ENCODE measurements around the gene GTSE1. TPM values are rescaled to one million over a fixed set of nuclear protein-coding genes. Genes with fewer than 3 reads are reported as not detected.
A peak's percentile ranks its signal among the peaks of the same experiment; 100 is the strongest.
"Not testable (repeated sequence)": the region's sequence is repeated elsewhere in the genome, so short reads cannot be mapped to it uniquely, and the experiment has no call there.

The GTSE1 gene
- total RNA-seq, 1 experiment from 2014 or later: 33.2 TPM

DNA sequence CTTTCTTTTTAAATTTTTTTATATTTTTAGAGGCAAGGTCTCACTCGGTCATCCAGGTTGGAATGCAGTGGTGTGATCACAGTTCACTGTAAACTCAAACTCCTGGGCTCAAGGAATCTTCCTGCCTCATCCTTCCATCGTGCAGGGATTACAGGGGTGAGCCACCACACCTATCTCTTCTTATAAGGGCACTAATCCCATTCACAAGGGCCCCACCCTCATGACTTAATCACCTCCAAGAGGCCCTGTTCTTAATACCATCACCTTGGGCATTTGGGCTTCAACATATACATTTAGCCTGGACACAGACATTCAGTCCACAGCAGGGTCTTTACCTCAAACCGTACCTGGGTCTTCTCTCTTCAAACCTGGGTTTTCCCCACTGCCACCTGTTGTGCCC is 4.5 kb upstream of the GTSE1 start:
- no peak for DNase-seq (ENCODE audit: low read depth)

DNA sequence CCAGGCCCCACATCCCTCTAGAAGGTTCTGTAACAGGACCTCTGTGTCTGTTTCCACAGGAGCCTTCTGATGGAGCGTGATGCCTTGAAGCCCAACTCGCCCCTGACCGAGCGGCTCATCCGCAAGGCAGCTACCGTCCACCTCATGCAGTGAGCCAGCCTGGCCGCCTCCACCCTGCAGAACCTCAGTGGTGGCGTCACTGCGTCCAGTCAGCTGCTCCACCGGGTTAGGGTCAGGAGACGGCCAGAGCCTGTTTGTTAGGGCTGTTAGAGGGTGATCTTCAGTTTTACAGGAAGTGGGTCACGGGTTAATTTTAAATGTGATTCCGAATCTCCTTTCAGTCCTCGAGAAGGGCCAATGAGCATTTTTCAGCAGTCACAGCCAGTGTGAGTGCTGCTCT is 3.9 kb upstream of the GTSE1 start:
- no peak for DNase-seq (ENCODE audit: low read depth)

DNA sequence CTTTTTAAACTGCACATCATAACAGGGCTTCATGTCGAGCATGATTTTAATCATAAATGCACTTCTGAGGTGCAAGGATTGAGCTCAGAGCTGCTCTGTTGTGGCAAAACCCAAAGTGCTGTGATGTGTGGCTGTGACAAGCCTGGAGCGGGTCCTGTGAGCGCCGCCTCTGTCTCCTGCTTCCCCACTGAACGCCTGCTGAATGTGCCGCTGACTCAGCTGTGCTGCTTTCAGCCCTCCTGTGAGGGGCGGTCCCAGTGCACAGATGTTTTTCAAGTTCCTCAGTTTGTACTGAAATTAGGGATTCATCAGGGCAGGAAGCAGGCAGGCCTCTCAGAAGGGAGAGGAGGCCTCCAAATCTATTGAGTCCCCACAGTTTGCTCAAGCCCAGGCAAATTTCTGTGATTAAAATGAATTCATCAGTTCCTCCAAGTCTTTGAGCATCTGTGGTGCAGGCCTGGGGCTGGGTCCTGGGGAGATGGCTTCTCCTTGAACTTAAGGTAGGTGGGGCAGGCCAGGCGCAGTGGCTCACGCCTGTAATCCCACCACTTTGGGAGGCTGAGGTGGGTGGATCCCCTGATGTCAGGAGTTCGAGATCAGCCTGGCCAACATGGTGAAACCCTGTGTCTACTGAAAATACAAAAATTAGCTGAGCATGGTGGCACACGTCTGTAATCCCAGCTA is 3.0 kb upstream of the GTSE1 start:
- no peak for DNase-seq (ENCODE audit: low read depth)

DNA sequence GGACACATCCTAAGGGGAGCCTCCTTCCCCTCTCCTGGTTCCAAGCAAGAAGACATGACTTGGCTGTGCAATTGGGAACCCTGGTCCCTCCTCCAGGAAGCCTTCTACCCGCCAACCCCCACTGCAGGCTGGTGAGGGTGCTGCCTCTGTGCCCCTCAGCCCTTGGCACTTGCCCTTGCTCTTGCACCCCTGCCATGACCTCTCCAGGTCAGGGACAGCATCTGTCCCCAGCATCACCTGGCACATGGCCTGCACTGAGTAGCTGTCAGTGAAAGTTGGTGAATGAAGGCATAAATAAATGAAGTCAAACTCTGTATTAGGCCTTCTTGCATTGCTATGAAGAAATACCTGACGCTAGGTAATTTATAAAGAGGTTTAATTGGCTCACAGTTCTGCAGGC is 1.9 kb upstream of the GTSE1 start:
- no peak for DNase-seq (ENCODE audit: low read depth)

DNA sequence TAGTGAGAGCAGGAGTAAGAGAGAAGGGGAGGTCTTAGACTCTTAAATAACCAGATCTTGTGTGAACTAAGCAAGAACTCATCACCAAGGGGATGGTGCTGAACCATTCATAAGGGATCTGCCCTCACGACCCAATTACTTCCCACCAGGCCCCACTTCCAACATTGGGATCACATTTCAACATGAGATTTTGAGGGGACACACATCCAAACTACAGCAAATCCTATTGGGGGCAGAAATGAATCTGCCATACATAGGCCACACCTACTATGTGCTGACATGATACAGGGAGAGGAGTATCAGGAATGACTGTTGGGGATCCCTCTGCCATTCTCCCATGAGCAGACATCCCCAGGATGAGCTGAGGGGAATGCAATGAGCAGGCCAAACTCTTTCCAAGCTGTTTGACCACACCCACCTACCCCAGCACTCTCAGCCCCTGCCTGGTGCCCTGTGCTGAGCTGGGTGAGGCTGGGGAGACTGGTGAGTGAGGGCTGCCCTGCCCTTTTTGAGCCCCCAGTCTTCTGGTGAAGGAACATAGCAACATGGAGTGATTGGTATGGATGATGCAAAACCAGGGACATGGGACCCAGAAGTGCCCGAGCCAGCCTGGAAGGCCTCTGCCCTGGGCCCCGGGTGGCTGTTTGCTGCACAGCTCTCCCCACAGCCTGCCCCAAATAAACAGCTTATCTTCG is 1.2 kb upstream of the GTSE1 start:
- DNase-seq (ENCODE audit: low read depth): no peak

DNA sequence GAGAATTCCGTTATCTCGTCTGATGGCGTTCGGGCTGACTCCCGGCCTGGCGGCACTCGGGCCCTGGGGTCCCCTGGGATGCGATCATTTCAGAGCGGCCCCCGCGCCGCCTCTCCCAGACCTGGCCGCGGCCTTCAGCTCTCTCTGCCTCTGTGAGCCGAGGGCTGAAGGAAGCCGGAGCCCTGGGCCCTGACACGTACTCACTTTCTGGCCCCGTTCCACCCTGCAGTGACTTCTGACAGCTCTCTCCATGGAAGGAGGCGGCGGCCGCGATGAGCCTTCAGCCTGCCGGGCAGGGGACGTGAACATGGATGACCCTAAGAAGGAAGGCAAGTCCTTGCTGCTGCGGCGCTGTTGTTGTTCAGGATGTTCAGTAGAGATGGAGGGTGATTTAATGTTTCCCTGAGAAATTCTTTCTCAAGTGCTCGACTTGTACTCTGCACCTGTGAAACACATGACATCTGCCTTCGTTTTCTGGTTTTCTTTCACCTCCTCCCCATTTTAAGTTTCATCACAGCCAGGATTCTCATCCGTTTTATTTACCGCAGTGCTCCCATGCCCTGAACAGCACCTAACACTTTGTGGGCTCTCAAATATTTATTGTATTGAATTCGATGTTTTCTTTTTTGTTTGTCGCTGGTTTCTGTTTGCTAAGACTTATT is 612 bp downstream of the GTSE1 start:
- peak; percentile 42 for DNase-seq (ENCODE audit: low read depth)

DNA sequence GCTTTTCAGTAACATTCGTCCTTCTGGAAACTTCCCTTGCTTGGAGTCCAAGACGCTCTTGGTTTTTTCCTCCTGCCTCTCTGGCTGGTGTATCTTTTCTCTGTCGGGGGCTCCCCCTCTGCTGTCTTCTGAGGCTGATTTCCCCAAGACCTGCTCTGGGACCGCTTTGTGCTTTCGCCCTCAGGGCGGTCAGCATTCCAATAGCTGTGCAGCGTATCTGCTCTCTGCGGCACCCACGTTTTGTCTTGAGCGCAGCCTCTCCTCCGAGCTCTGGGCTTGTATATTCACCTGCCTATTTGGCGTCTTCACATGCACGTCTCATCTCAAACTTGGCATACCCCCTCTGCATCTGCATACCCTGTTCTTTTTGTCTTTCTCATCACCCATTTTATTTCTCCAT is 2.4 kb downstream of the GTSE1 start:
- no peak for DNase-seq (ENCODE audit: low read depth)

DNA sequence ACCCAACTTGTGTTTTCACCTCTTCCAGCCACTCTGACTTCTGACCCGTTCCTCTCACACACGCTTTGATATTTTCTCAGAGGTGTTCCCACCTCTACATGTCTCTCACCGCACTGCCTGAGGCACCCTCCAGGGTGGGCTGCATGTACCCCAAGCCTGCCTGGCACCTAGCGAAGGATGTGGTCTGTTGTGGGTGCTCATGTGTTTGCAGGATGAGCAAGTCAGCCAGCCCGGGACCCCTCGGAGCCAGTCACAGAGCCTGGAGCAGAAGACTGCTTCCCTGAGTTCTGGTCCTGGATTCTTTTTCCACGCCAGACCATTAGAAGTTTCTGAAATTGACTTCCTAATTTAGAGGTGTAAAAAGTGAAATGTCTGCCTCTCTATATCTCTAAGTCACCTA is 3.8 kb downstream of the GTSE1 start:
- no peak for DNase-seq (ENCODE audit: low read depth)

DNA sequence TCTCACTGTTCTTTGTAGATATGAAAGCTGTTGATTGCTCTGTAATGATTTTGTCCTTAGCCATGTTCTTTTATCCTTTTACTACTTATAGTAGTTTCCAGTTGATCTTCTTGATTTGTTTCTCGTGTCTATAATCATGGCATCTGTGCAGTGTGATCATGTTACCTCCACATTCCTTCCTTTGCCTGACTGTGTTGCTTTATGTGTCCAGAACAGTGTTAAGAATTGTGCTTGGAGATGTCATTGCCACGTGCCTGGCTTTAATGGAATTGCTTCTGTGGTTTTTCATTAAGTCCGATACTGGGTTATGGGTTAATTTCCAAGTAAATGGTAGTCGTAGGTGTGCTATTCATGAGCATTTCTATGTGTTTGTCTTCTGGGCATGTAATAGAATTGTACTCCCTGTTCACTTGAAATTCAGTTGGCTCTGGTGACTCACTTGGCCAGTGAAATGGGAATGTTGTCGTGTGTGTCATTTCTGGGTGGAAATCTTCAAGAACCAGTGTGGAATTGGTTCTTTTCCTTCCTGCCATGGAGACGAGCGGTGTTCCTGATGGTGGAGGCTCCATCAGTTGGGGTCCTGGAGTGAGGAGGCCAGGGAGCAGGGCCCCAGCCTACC is 6.8 kb downstream of the GTSE1 start:
- DNase-seq (ENCODE audit: low read depth): peak; percentile 20

DNA sequence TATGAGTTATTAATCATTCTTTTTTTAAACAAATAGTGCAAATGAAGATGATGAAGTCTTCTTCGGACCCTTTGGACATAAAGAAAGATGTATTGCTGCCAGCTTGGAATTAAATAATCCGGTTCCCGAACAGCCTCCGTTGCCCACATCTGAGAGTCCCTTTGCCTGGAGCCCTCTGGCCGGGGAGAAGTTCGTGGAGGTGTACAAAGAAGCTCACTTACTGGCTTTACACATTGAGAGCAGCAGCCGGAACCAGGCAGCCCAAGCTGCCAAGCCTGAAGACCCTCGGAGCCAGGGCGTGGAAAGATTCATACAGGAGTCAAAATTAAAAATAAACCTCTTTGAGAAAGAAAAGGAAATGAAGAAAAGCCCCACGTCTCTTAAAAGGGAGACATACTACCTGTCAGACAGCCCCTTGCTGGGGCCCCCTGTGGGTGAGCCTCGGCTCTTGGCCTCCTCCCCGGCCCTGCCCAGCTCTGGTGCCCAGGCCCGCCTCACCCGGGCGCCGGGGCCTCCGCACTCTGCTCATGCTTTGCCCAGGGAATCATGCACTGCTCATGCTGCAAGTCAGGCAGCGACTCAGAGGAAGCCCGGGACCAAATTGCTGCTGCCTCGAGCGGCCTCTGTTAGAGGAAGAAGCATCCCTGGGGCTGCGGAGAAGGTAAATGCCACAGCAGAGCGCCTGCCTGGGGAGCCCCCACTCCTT is 11.8 kb downstream of the GTSE1 start:
- no peak for DNase-seq (ENCODE audit: low read depth)

DNA sequence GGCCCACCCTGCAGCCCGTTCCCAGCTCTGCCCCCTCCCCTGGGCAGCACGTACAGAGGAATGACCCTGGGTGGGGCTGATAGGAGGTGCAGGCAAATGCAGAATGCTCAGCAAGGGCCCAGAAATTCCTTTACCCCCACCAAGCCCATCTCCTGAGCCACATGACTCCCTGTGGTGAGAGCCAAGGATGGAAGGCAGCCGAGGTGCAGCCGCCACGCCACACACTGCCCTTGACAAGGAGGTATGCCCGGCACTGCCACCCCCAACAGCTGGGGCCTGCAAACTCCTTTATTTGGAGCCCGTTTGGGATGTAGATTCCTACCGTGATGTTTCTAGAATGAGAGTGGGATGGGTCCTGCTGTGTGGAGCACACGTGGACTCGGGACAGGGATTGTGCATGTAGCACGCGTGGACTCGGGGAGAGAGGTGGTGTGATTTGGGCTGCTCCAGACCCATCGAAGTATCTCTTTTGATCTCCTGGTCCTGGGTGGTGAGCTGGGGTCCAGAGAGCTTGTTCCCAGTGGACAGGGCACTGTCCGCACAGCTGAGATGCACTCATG is 12.9 kb downstream of the GTSE1 start:
- no peak for DNase-seq (ENCODE audit: low read depth)

DNA sequence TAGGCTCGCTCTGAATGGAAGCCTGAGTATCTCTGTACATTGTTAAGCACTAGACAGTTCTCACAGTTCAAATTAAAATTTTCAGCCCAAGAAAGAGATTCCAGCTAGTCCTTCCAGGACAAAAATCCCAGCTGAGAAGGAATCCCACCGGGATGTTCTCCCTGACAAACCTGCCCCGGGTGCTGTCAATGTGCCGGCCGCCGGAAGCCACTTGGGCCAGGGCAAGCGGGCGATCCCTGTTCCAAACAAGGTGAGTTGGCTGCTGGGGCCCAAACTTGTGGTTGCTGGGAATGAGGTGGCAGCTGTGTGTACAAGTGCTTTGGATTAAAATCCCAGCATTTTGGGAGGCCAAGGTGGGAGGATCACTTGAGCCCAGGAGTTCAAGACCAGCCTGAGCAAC is 15.4 kb downstream of the GTSE1 start:
- no peak for DNase-seq (ENCODE audit: low read depth)

DNA sequence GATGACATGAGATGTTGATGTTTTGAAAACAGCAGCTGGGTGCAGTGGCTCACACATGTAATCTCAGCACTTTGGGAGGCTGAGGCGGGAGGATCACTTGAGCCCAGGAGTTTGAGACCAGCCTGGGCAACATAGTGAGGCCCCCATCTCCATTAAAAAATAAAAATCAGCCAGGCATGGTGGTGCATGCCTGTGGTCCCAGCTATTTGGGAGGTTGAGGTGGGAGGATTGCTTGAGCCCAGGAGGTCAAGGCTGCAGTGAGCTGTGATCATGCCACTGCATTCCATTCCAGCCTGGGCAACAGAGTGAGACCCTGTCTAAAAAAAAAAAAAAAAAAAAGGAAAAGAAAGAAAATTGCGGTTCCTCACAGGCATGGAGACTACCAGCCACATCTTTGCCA is 16.2 kb downstream of the GTSE1 start:
- DNase-seq (ENCODE audit: low read depth): not testable (repeated sequence)

DNA sequence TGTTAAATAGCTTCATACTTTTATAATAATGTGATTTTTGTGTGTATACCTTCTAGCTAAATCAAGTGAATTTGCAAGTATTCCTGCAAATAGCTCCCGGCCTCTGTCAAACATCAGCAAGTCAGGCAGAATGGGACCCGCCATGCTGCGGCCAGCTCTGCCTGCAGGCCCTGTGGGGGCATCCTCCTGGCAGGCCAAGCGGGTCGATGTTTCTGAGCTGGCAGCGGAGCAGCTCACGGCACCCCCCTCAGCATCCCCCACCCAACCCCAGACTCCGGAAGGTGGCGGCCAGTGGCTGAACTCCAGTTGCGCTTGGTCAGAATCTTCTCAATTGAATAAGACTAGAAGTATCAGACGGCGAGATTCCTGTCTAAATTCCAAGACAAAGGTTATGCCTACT is 19.3 kb downstream of the GTSE1 start:
- DNase-seq (ENCODE audit: low read depth): no peak

DNA sequence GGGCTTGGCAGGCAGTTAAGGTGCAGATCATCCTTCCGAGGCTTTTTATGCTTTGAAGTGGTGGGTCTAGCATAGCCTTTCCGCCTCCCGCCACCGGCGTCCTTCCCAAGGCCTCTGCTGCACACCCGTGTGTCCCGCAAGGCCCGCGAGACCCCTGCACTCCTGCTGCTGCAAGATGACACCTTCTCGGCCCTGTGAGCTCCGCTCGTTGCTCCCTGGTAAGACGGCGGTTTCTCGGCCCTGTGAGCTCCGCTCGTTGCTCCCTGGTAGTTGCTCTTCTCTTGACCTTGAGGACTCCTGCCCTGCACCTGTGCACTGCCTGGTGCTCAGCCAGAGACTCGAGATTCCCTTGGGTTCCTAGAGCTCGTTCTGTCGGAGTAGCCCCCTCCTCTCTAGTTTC is 21.0 kb downstream of the GTSE1 start:
- DNase-seq (ENCODE audit: low read depth): no peak

DNA sequence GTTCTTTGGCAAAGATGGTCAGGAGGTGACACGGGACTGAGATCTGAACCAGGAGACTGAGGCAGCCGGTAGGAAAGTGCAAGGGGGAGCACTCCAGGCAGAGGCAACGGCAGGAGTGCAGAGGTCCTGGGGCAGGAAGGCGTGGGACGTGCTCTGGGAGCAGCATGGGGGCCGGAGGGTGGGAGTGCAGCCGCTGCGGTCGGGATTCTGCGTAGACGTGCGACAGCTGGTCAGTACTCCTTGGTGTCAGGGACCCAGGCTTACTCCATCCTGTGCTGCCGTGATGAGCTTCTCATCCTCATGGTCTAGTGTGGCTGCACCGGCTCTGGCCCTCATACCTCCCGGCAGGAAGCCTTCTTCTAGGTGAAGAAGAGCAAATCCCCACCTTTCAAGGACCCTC is 21.9 kb downstream of the GTSE1 start:
- DNase-seq (ENCODE audit: low read depth): no peak

DNA sequence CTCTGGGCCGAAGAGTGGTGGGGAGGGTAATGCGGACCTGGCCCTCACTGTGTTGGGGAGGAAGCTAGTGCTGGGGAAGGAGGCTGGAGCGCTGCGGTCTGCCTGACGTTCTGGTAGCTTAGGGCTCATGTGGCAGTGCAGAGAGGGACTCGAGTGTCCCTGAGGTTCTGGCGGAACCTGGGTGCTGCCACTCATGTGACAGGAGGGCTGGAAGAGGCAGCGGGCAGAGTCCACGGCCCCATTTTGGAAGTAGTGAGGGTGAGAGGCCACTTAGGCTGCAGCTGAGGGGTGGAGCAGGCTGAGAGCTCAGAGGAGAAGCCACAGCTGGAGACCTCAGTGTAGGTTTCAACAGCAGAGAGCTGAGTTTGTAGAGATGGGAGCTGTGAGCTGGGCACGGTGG is 22.6 kb downstream of the GTSE1 start:
- DNase-seq (ENCODE audit: low read depth): no peak

DNA sequence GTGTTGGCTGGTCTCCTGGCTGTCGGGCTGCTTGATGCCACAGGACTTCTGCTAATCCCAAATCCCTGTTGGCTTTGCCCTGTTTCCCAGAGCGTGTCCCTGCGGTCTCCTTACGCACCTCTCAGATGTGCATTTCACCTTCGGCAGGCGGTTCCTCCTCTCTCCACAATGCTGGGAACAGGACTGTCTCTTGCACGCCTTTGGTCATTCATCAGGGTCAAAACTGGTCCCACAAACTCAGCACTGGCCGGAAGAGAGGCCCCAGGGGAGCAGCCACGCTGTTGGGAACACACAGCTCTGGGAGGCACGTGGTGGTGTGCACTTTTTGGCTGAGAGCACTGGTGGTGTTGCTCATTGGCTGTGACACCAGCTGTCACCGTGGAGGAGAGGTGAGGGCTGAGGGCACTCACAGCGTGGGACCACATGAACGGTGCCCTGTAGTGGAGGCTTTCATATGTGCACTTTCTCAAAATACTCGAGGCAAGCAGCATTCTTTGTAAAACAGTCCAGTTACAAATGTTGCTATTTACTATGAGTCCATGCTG is 23.6 kb downstream of the GTSE1 start:
- no peak for DNase-seq (ENCODE audit: low read depth)

DNA sequence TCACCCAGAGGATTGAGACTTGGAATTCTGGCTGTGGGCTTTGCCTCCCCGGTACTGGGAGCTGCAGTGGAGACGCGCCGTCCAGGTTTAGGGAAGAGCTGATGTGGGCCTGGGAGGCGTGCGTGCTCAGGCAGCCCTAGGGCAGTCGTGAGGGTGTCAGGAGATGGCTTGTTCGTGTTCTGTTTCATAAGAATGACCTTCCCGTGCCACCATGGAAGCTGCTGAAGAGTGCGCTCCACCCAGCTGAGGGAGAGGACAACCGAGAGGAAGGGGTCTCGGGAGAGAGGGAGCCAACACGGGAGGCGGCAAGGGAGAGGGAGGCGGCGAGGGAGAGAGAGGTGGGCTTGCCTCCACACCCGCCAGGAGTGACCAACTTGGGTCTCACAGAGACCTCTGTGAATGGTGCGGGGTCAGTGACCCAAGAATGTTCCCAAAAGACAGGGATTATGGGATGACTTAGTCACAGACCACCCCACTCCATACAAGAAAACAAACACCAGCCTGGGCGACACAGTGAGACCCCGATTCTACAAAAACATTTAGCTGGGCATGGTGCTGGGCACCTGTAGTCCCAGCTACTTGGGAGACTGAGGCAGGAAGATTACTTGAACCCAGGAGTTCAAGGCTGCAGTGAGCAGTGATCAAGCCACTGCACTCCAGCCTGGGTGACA is 24.2 kb downstream of the GTSE1 start:
- no peak for DNase-seq (ENCODE audit: low read depth)

DNA sequence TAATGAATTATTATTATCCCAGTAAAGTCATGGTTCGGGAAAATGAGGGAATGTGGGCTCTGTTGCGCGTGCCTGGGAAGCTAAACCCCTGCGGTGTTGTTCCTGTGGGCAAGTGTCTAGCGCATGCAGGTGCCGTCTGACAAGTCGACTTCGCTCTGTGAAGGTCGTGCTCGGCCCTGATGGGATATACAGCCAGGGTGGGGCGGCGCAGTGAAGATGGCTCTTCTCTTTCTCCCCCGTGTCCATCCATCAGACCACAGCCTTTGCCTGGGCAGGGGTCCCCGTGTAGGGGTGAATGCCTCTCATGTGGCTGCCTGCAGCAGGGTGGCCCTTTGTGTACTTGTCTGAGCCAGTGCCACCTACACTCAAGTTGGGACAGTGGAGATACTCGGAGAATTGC is 26.0 kb downstream of the GTSE1 start:
- DNase-seq (ENCODE audit: low read depth): no peak

DNA sequence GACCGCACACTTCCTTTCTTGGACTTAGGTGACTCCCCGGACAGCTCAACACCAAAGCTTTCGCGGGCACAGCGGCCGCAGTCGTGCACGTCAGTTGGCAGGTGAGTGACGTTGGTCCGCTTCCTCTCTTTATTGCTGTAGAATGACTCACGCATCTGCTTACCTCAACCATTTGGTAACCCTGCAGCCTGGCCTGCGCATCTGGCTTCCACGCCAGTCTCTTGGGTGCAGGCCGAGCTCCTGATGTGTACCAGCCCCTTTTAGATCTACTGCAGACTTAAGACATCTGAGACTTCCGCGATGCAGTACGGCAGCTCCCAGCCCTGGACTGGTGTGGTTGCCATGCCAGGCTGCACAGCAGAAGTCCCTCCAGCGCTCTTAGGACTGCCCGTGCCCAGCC is 26.5 kb downstream of the GTSE1 start:
- no peak for DNase-seq (ENCODE audit: low read depth)
